RWPE2 (cell line): ENCODE results near the gene BLZF1.
"Not testable (repeated sequence)": the region's sequence is repeated elsewhere in the genome, so short reads cannot be mapped to it uniquely, and the experiment has no call there.

Experiments used
- ATAC-seq: fragments of 200-7000 bp; cut with Tn5 transposase; 3 replicates; pipeline ENCODE4 v1.9.1; 2021; ENCODE audit warnings: low read depth
- DNase-seq: peaks from one replicate; pipeline ENCODE4 v3.0.0-alpha.2; 2020; ENCODE audit warnings: low spot score
- H3K27ac ChIP-seq: fragments of 450-650 bp; 2 replicates; pipeline ENCODE4 v1.5.1; 2017; ENCODE audit warnings: mild to moderate bottlenecking; ENCODE audit not compliant: poor library complexity, severe bottlenecking
- H3K27me3 ChIP-seq: fragments of 250-450 bp; sonication (Bioruptor Pico); 2 replicates; pipeline ENCODE4 v1.5.1; 2021; ENCODE audit warnings: mild to moderate bottlenecking, moderate library complexity; ENCODE audit not compliant: insufficient read depth, poor library complexity, severe bottlenecking
- H3K36me3 ChIP-seq: fragments of 250-450 bp; sonication (Bioruptor Pico); 2 replicates; pipeline ENCODE4 v1.5.1; 2020; ENCODE audit warnings: low read depth, mild to moderate bottlenecking, moderate library complexity
- H3K4me1 ChIP-seq: fragments of 250-450 bp; sonication (Bioruptor Pico); 2 replicates; pipeline ENCODE4 v1.5.1; 2021; ENCODE audit warnings: mild to moderate bottlenecking, moderate library complexity; ENCODE audit not compliant: insufficient read depth, poor library complexity, severe bottlenecking
- H3K4me3 ChIP-seq: fragments of 250-450 bp; sonication (Bioruptor Pico); 2 replicates; pipeline ENCODE4 v1.5.1; 2021; ENCODE audit warnings: mild to moderate bottlenecking, moderate library complexity; ENCODE audit not compliant: severe bottlenecking
- H3K9me3 ChIP-seq: fragments of 250-450 bp; sonication (Bioruptor Pico); 2 replicates; pipeline ENCODE4 v1.5.1; 2021; ENCODE audit warnings: mild to moderate bottlenecking, moderate library complexity; ENCODE audit not compliant: severe bottlenecking
- CTCF ChIP-seq: fragments of 450-650 bp; IDR thresholded peaks from one replicate; pipeline ENCODE4 v1.5.1; 2017; ENCODE audit warnings: mild to moderate bottlenecking, moderate library complexity; ENCODE audit not compliant: poor library complexity, severe bottlenecking

Gene BLZF1

DNA sequence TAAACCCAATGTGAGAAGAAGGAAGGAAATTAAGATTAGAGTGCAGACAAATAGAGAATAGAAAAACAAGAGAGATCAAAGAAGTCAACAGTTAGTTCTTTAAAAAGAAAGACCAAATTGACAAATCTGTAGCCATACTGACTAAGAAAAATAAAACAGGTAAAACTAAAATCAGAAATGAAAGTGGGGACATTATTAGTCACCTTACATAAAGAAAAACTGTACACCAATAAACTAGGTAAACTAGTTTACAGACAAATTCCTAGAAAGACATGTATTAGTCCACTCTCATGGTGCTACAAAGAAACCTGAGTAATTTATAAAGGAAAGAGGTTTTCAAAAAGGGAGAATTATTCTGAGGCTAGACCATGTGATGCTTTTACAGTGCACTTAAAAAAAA lies 22.3 kb downstream of the BLZF1 start:
- TF ChIP-seq CTCF, result no peak
- H3K27ac ChIP-seq, result no peak overlapping the region
- ATAC-seq (no peak), DNase-seq (no peak)
- no peaks in the 10 kb centered on the region for H3K4me1 ChIP-seq
- no peak overlapping the region for H3K4me3 ChIP-seq
- H3K27me3 ChIP-seq, result no peaks in the 10 kb centered on the region
- H3K9me3 ChIP-seq, result no peaks in the 10 kb centered on the region
- peaks cover 57% of the 10 kb centered on the region for H3K36me3 ChIP-seq

DNA sequence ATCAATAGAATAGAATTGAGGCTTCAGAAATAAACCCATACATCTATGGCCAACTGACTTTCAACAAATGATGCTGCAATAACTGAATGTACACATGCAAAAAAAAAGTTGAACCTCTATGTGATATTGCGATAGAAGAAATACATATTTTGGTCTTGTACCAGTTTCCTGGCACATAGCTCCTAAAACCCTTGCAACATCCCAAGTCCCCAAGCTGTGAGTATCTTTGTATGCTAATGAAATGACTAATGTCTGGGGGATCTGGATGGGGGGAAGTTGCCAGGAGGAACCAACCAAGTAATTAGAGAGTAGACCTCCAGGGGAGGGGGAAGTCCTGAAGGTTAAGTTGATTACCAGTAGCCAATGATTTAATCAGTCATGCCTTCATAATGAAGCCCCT lies 24.4 kb downstream of the BLZF1 start:
- no peaks in the 10 kb centered on the region for H3K4me1 ChIP-seq
- no peak overlapping the region for H3K4me3 ChIP-seq
- H3K27me3 ChIP-seq, result no peaks in the 10 kb centered on the region
- H3K9me3 ChIP-seq, result no peaks in the 10 kb centered on the region
- DNase-seq, result no peak
- ATAC-seq, result no peak
- H3K27ac ChIP-seq, result no peak overlapping the region
- TF ChIP-seq CTCF, result no peak
- H3K36me3 ChIP-seq, result peaks cover 46% of the 10 kb centered on the region

- H3K27ac ChIP-seq, result no peak overlapping the region
- no peak overlapping the region for H3K4me3 ChIP-seq
- no peaks in the 10 kb centered on the region for H3K27me3 ChIP-seq
- ATAC-seq, result 0 out of 3 replicates have a peak, but pooled peaks have one; percentile 40
- no peaks in the 10 kb centered on the region for H3K9me3 ChIP-seq
- H3K4me1 ChIP-seq, result no peaks in the 10 kb centered on the region
- DNase-seq, result no peak
- H3K36me3 ChIP-seq, result peaks cover 16% of the 10 kb centered on the region
- no peak for TF ChIP-seq CTCF
Observed at GRCh38 chr1:169395955-169396354, 28.0 kb downstream of the BLZF1 start.

- H3K4me3 ChIP-seq, H3K9me3 ChIP-seq, H3K27ac ChIP-seq, H3K27me3 ChIP-seq, H3K4me1 ChIP-seq, DNase-seq, ATAC-seq, H3K36me3 ChIP-seq: not testable (repeated sequence)
Observed at GRCh38 chr1:169402578-169402977, 34.6 kb downstream of the BLZF1 start.

GRCh38 chr1:169408340-169408739 lies 40.3 kb downstream of the BLZF1 start:
- H3K4me3 ChIP-seq, H3K36me3 ChIP-seq, H3K27me3 ChIP-seq, ATAC-seq, H3K27ac ChIP-seq, H3K4me1 ChIP-seq, H3K9me3 ChIP-seq, DNase-seq: not testable (repeated sequence)

GRCh38 chr1:169414952-169415351 lies 47.0 kb downstream of the BLZF1 start:
- no peaks in the 10 kb centered on the region for H3K4me1 ChIP-seq
- TF ChIP-seq CTCF, result no peak
- no peak for DNase-seq
- H3K9me3 ChIP-seq, result no peaks in the 10 kb centered on the region
- no peaks in the 10 kb centered on the region for H3K36me3 ChIP-seq
- ATAC-seq, result no peak
- H3K4me3 ChIP-seq, result no peak overlapping the region
- H3K27me3 ChIP-seq, result no peaks in the 10 kb centered on the region
- H3K27ac ChIP-seq, result no peak overlapping the region
